Central memory CD8-positive, alpha-beta T cell (primary cell): Measurements from ENCODE around the gene CSN3.
"Not testable (repeated sequence)": the region's sequence is repeated elsewhere in the genome, so short reads cannot be mapped to it uniquely, and the experiment has no call there.

Experiments used
- ATAC-seq: fragments of 150-1000 bp; cut with Tn5 transposase; replicated peaks from 2 replicates; pipeline ENCODE4 v1.10.0; 2022; ENCODE audit warnings: mild to moderate bottlenecking, moderate FRiP score, moderate number of reproducible peaks; ENCODE audit not compliant: poor library complexity, severe bottlenecking; ENCODE audit errors: extremely low read depth
- DNase-seq, 2 donors: peaks; one replicate each; pipeline ENCODE4 v3.0.0; 2021; ENCODE audit warnings: low spot score in 2 of 2
- H3K27ac Mint-ChIP-seq: one replicate; pipeline ENCODE4 v1.8.0; 2022; ENCODE audit warnings: low read depth, mild to moderate bottlenecking, moderate library complexity, mixed read lengths
- H3K27me3 Mint-ChIP-seq: one replicate; pipeline ENCODE4 v1.8.0; 2022; ENCODE audit warnings: mixed read lengths
- H3K36me3 Mint-ChIP-seq: one replicate; pipeline ENCODE4 v1.8.0; 2022; ENCODE audit warnings: mild to moderate bottlenecking, moderate library complexity, mixed read lengths; ENCODE audit not compliant: insufficient read depth
- H3K4me1 Mint-ChIP-seq: one replicate; pipeline ENCODE4 v1.8.0; 2022; ENCODE audit warnings: mixed read lengths
- H3K4me3 Mint-ChIP-seq: one replicate; pipeline ENCODE4 v1.8.0; 2022; ENCODE audit warnings: mild to moderate bottlenecking, moderate library complexity, mixed read lengths
- H3K9me3 Mint-ChIP-seq: one replicate; pipeline ENCODE4 v1.8.0; 2022; ENCODE audit warnings: mixed read lengths

The CSN3 gene

DNA sequence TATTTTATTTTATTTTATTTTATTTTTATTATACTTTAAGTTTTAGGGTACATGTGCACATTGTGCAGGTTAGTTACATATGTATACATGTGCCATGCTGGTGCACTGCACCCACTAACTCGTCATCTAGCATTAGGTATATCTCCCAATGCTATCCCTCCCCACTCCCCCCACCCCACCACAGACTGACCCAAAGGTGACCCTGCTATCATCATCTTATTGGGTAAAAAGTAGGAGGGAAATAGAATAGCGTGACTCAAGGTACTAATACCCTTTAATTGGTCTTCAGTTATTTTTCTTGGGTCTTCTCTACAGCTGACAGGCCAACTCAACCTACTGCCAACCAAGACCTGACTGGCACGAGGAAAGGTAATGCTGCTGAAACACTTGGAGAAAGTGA lies at the start of gene CSN3:
TSS of gene CSN3 (plus strand) at position 301 of the 400 bp plus-strand sequence. CDS start 2,223 bp downstream, outside the sequence.
- H3K4me1 Mint-ChIP-seq, DNase-seq, H3K27ac Mint-ChIP-seq, H3K27me3 Mint-ChIP-seq, H3K4me3 Mint-ChIP-seq, H3K36me3 Mint-ChIP-seq, ATAC-seq: not testable (repeated sequence)
- H3K9me3 Mint-ChIP-seq = peaks cover 10% of the 10 kb centered on the region

DNA sequence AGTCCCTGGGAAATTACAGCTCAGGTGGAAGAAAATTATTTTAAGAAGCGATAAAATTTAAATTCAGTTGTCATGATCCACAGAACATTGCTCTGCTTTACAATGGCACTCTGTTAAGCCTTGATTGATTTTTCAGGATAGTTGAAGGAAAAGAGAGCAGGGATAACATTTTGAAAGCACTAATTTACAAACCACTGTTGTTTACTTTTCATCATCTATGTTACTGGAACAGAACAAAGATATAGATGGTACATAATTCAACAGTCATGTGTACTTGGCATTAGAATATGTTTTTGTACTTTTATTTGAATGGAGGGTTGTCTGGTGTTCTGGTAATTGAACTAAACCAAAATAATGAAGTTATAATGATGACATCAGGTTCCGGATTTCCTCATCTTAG lies 49.5 kb upstream of the CSN3 start:
- no peaks in the 10 kb centered on the region for H3K36me3 Mint-ChIP-seq
- no peak overlapping the region for H3K4me3 Mint-ChIP-seq
- H3K27me3 Mint-ChIP-seq = no peaks in the 10 kb centered on the region
- DNase-seq (no peak), ATAC-seq (no peak)
- H3K4me1 Mint-ChIP-seq = no peaks in the 10 kb centered on the region
- no peaks in the 10 kb centered on the region for H3K9me3 Mint-ChIP-seq
- H3K27ac Mint-ChIP-seq = no peak overlapping the region

GRCh38 chr4:70195425-70195824 lies 47.0 kb upstream of the CSN3 start, which contains the start of gene ODAM:
Gene ODAM, plus strand, starts transcription at chr4:70195725. Its CDS starts 819 bp downstream, at chr4:70196544.
- ATAC-seq (no peak), DNase-seq (no peak)
- H3K9me3 Mint-ChIP-seq = no peaks in the 10 kb centered on the region
- no peaks in the 10 kb centered on the region for H3K36me3 Mint-ChIP-seq
- no peaks in the 10 kb centered on the region for H3K27me3 Mint-ChIP-seq
- H3K27ac Mint-ChIP-seq = no peak within 1 kb of the TSS
- H3K4me3 Mint-ChIP-seq = no peak within 1 kb of the TSS
- H3K4me1 Mint-ChIP-seq = no peaks in the 10 kb centered on the region

DNA sequence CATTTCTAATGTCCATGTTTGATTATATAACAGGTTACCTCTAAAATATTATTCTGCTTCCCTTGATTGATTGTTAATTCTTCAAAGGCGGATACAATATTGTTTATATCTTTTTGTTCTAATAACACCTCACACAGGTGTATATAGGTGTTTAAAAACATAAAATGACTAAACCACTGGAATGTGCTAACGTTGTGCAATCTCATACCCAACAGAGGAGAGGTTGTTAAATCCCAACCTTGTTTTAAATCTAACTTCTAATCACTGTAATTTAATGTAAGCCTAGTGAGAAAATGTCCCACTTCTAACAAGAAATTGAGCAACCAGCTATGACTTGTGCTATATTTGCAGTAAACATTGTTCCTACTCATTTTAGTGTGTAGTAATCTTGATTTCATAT lies 45.5 kb upstream of the CSN3 start:
- DNase-seq (no peak), ATAC-seq (no peak)
- no peaks in the 10 kb centered on the region for H3K4me1 Mint-ChIP-seq
- H3K4me3 Mint-ChIP-seq = no peak overlapping the region
- H3K27me3 Mint-ChIP-seq = no peaks in the 10 kb centered on the region
- no peaks in the 10 kb centered on the region for H3K9me3 Mint-ChIP-seq
- H3K27ac Mint-ChIP-seq = no peak overlapping the region
- H3K36me3 Mint-ChIP-seq = no peaks in the 10 kb centered on the region

DNA sequence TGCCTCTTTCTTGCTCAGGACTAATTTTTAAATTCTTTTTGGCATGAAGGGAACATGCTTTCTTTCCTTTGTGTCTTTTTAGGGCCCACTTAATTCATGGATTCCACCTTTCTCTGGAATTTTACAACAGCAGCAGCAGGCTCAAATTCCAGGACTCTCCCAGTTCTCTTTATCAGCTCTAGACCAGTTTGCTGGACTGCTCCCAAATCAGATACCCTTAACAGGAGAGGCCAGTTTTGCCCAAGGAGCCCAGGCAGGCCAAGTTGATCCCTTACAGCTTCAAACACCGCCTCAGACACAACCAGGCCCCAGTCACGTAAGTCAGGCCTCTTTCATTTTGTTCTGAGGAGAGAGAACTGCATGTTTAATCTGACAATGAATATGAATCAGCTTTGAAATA lies 44.6 kb upstream of the CSN3 start:
- Mint-ChIP-seq H3K27ac (no peak overlapping the region), H3K27me3 (no peaks in the 10 kb centered on the region), H3K36me3 (no peaks in the 10 kb centered on the region), H3K4me3 (no peak overlapping the region), H3K4me1 (no peaks in the 10 kb centered on the region), H3K9me3 (no peaks in the 10 kb centered on the region)
- no peak for DNase-seq
- ATAC-seq = no peak

DNA sequence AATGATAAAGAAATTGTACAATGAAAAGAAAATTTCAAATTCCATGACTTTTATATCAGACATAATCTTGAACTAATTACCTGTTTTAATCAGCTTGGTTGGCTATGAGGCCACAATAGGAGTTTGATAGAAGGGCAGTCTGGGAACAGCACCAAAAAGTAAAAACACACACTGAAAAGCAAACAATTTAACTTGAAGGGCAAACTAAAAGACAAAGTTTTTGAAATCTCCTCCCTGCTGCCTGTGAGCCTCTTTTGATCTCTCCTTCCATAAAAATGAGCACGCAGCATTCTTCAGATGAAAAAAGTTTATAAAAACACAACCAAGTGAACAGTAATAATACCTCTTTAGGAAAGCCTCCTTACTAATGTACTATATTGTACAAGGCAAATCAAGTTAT lies 38.8 kb upstream of the CSN3 start:
- H3K4me1 Mint-ChIP-seq = no peaks in the 10 kb centered on the region
- H3K27ac Mint-ChIP-seq = no peak overlapping the region
- no peak overlapping the region for H3K4me3 Mint-ChIP-seq
- H3K27me3 Mint-ChIP-seq = no peaks in the 10 kb centered on the region
- no peaks in the 10 kb centered on the region for H3K36me3 Mint-ChIP-seq
- ATAC-seq = no peak
- peaks cover under 1% of the 10 kb centered on the region for H3K9me3 Mint-ChIP-seq
- DNase-seq = no peak

DNA sequence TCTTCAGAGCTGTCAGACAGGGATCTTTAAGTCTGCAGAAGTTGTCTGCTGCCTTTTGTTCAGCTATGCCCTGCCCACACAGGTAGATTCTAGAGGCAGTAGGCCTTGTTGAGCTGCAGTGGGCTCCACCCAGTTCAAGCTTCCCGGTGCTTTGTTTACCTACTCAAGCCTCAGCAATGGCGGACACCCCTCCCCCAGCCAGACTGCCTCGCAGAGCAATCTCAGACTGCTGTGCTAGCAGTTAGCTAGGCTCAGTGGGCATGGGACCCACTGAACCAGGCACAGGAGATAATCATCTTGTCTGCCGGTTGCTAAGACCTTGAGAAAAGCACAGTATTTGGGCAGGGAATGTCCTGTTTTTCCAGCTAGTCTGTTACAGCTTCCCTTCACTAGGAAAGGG lies 29.6 kb upstream of the CSN3 start:
- not testable (repeated sequence) for H3K36me3 Mint-ChIP-seq, DNase-seq, H3K27ac Mint-ChIP-seq, ATAC-seq, H3K27me3 Mint-ChIP-seq, H3K4me3 Mint-ChIP-seq, H3K4me1 Mint-ChIP-seq
- H3K9me3 Mint-ChIP-seq = peaks cover 29% of the 10 kb centered on the region

- H3K27ac Mint-ChIP-seq, DNase-seq, H3K27me3 Mint-ChIP-seq, H3K36me3 Mint-ChIP-seq, ATAC-seq, H3K4me1 Mint-ChIP-seq, H3K4me3 Mint-ChIP-seq: not testable (repeated sequence)
- H3K9me3 Mint-ChIP-seq = peaks cover 19% of the 10 kb centered on the region
Observed at GRCh38 chr4:70216109-70216508, 26.3 kb upstream of the CSN3 start.

DNA sequence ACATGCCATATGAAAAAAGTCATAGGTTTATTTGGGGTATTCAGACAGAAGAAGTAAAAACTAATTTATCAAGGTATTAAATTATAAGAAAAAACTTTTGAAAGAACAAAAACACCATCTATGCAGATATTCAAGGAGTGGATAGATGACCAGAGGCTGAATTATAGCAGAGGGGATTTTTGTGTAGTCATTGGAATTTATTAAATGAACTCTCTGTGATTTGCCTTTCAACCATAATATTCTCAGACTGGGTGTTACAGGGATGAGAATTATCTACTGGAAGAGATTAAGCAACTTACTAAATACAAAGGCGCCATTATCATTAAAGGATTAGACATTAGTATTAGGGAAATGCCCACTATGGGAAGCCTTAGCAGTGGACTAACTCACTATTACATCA lies 25.8 kb upstream of the CSN3 start:
- H3K4me1 Mint-ChIP-seq, H3K27me3 Mint-ChIP-seq, H3K36me3 Mint-ChIP-seq, DNase-seq, H3K27ac Mint-ChIP-seq, ATAC-seq, H3K4me3 Mint-ChIP-seq: not testable (repeated sequence)
- peaks cover 17% of the 10 kb centered on the region for H3K9me3 Mint-ChIP-seq

DNA sequence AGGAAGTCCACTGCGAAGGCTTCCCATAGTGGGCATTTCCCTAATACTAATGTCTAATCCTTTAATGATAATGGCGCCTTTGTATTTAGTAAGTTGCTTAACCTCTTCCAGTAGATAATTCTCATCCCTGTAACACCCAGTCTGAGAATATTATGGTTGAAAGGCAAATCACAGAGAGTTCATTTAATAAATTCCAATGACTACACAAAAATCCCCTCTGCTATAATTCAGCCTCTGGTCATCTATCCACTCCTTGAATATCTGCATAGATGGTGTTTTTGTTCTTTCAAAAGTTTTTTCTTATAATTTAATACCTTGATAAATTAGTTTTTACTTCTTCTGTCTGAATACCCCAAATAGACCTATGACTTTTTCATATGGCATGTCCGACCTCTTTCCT lies 21.0 kb upstream of the CSN3 start:
- ATAC-seq, H3K27ac Mint-ChIP-seq, H3K4me1 Mint-ChIP-seq: not testable (repeated sequence)

GRCh38 chr4:70221818-70222217 lies 20.6 kb upstream of the CSN3 start:
- not testable (repeated sequence) for H3K9me3 Mint-ChIP-seq, H3K4me1 Mint-ChIP-seq, H3K36me3 Mint-ChIP-seq, DNase-seq, H3K27ac Mint-ChIP-seq, H3K27me3 Mint-ChIP-seq, ATAC-seq, H3K4me3 Mint-ChIP-seq

More for the DNA sequence above, 21.0 kb upstream of the CSN3 start:
- not testable (repeated sequence) for H3K9me3 Mint-ChIP-seq, H3K4me3 Mint-ChIP-seq, H3K36me3 Mint-ChIP-seq, H3K27me3 Mint-ChIP-seq, DNase-seq

DNA sequence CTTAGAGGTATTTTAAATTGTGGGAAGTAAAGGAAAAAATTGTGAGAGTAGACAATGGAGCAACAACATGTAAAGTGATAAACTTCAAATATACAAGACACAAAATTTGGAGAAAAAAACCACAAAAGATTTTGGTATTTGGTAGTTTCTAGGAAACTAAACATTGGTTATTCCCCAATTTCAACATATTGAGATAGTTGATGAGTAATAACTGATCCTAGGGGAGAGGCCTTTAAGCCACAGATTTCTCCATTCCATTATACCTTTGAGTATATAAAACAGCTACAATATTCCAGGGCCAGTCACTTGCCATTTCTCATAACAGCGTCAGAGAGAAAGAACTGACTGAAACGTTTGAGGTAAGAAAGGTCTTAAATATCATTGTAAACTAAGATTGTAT lies 16.6 kb upstream of the CSN3 start, which contains the start of gene FDCSP:
TSS of gene FDCSP (plus strand) at position 301 of the 400 bp plus-strand sequence. CDS start 5,071 bp downstream, outside the sequence.
- no peaks in the 10 kb centered on the region for H3K4me1 Mint-ChIP-seq
- H3K4me3 Mint-ChIP-seq = no peak within 1 kb of the TSS
- H3K27ac Mint-ChIP-seq = no peak within 1 kb of the TSS
- DNase-seq (no peak), ATAC-seq (no peak)
- peaks cover 5% of the 10 kb centered on the region for H3K9me3 Mint-ChIP-seq
- no peaks in the 10 kb centered on the region for H3K36me3 Mint-ChIP-seq
- H3K27me3 Mint-ChIP-seq = no peaks in the 10 kb centered on the region

DNA sequence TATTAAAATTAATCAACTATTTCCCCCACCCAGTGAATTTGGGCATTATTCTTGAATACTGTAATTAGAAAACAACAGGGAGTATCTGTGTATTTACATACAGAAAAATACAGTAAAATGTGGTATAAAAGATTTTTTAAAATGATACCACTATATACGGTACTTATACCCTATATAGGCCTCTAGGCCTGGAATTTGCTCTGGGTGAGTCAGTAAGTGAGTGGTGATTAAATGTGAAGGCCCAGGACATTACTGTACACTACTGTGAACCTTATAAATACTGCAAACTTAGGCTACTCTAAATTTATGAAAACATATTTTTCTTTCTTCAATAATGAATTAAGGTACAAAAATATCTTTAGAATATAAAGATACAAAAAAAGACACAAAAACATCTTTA lies 6.3 kb upstream of the CSN3 start:
- Mint-ChIP-seq H3K4me1 (no peaks in the 10 kb centered on the region), H3K36me3 (no peaks in the 10 kb centered on the region), H3K27me3 (no peaks in the 10 kb centered on the region), H3K9me3 (peaks cover 10% of the 10 kb centered on the region), H3K27ac (no peak overlapping the region), H3K4me3 (no peak overlapping the region)
- no peak for DNase-seq
- ATAC-seq = no peak
